HEK293 (cell line): ENCODE data around the gene NIPAL1.

Source experiments
- ZNF558 ChIP-seq: fragments of 450-650 bp; formaldehyde crosslinking; IDR thresholded peaks from 2 replicates; pipeline ENCODE4 v1.5.1; 2016; ENCODE audit warnings: missing biosample characterization, missing genetic modification characterization
- TF ChIP-seq, protein P1 (sequence below): fragments of 450-650 bp; formaldehyde crosslinking; IDR thresholded peaks from 2 replicates; pipeline ENCODE4 v1.5.1; 2016; ENCODE audit warnings: missing biosample characterization, missing genetic modification characterization

DNA sequence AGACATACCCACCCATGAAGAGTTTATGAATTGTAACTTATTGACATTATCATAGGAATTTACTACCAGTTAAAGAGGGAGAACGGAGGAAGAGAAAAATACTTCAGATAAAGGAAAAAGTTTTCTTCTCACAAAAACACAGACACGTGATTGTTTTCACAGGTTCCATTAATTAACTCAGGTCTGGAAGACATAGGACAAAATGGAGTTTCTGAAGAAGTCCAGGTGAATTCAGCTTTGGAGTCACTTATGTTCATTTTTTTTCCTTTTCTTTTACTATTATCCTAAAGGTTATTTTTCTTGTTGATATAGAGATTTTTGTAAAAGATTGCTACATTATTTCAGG, 20.5 kb downstream of the NIPAL1 start:
- TF ChIP-seq, protein P1, sequence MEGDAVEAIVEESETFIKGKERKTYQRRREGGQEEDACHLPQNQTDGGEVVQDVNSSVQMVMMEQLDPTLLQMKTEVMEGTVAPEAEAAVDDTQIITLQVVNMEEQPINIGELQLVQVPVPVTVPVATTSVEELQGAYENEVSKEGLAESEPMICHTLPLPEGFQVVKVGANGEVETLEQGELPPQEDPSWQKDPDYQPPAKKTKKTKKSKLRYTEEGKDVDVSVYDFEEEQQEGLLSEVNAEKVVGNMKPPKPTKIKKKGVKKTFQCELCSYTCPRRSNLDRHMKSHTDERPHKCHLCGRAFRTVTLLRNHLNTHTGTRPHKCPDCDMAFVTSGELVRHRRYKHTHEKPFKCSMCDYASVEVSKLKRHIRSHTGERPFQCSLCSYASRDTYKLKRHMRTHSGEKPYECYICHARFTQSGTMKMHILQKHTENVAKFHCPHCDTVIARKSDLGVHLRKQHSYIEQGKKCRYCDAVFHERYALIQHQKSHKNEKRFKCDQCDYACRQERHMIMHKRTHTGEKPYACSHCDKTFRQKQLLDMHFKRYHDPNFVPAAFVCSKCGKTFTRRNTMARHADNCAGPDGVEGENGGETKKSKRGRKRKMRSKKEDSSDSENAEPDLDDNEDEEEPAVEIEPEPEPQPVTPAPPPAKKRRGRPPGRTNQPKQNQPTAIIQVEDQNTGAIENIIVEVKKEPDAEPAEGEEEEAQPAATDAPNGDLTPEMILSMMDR: no peak
- TF ChIP-seq ZNF558: no peak
